ENCODE results near the gene DNAH9.

DNAH9 gene

GRCh38 chr17:11853321-11854151 is 255.3 kb downstream of the DNAH9 start:
- no peak for DNase-seq

- DNase-seq: no peak
Measured at GRCh38 chr17:11855306-11855705, 257.0 kb downstream of the DNAH9 start.

GRCh38 chr17:11857006-11857405 is 258.7 kb downstream of the DNAH9 start:
- DNase-seq: no peak

GRCh38 chr17:11869680-11870394 is 271.6 kb downstream of the DNAH9 start:
- DNase-seq: no peak

GRCh38 chr17:11871773-11872172 is 273.5 kb downstream of the DNAH9 start:
- DNase-seq: no peak

- no peak for DNase-seq
Measured at GRCh38 chr17:11874756-11875155, 276.5 kb downstream of the DNAH9 start.

- no peak for DNase-seq
Measured at GRCh38 chr17:11880714-11881113, 282.4 kb downstream of the DNAH9 start.

GRCh38 chr17:11882716-11883115 is 284.4 kb downstream of the DNAH9 start:
- no peak for DNase-seq

- no peak for DNase-seq
Measured at GRCh38 chr17:11885051-11885450, 286.8 kb downstream of the DNAH9 start.

GRCh38 chr17:11889266-11889665 is 291.0 kb downstream of the DNAH9 start:
- no peak for DNase-seq

GRCh38 chr17:11893862-11894261 is 295.6 kb downstream of the DNAH9 start:
- DNase-seq: no peak

- no peak for DNase-seq
Measured at GRCh38 chr17:11896199-11896598, 297.9 kb downstream of the DNAH9 start.

GRCh38 chr17:11898526-11899235 is 300.4 kb downstream of the DNAH9 start:
- no peak for DNase-seq

GRCh38 chr17:11899537-11899942 is 301.3 kb downstream of the DNAH9 start:
- DNase-seq: no peak

- DNase-seq: no peak
Measured at GRCh38 chr17:11900041-11900476, 301.8 kb downstream of the DNAH9 start.

GRCh38 chr17:11900655-11901054 is 302.4 kb downstream of the DNAH9 start:
- DNase-seq: no peak

- no peak for DNase-seq
Measured at GRCh38 chr17:11901931-11902330, 303.7 kb downstream of the DNAH9 start.

GRCh38 chr17:11908711-11909146 is 310.5 kb downstream of the DNAH9 start:
- no peak for DNase-seq

- no peak for DNase-seq
Measured at GRCh38 chr17:11909348-11909747, 311.1 kb downstream of the DNAH9 start.

- DNase-seq: no peak
Measured at GRCh38 chr17:11916091-11916490, 317.8 kb downstream of the DNAH9 start.

- DNase-seq: no peak
Measured at GRCh38 chr17:11917415-11917814, 319.1 kb downstream of the DNAH9 start.

- DNase-seq: no peak
Measured at GRCh38 chr17:11921296-11921695, 323.0 kb downstream of the DNAH9 start.

- no peak for DNase-seq
Measured at GRCh38 chr17:11922638-11923037, 324.4 kb downstream of the DNAH9 start.

GRCh38 chr17:11924076-11924475 is 325.8 kb downstream of the DNAH9 start:
- DNase-seq: no peak

All from activated naive CD4-positive, alpha-beta T cell treated with Interleukin-2 at 50 U/mL for 16 hours (primary cell).